HepG2 (cell line): Measurements from ENCODE around the gene SPINDOC. TPM values are rescaled to one million over a fixed set of nuclear protein-coding genes. Genes with fewer than 3 reads are reported as not detected.

Experiments
- BATF2 ChIP-seq: sonication (generic); formaldehyde crosslinking; IDR thresholded peaks from 2 replicates; pipeline ENCODE4 v1.8.0; 2022; ENCODE audit warnings: mild to moderate bottlenecking, missing genetic modification reagents, moderate library complexity
- BORCS8-MEF2B ChIP-seq: sonication (generic); formaldehyde crosslinking; IDR thresholded peaks from 2 replicates; pipeline ENCODE4 v1.8.0; 2022; ENCODE audit warnings: mild to moderate bottlenecking, missing genetic modification reagents
- CBFB ChIP-seq: sonication (generic); formaldehyde crosslinking; IDR thresholded peaks from 2 replicates; pipeline ENCODE4 v1.4.0; 2020; ENCODE audit warnings: missing genetic modification reagents
- CC2D1A ChIP-seq: sonication (generic); formaldehyde crosslinking; IDR thresholded peaks from 2 replicates; pipeline ENCODE4 v1.8.1; 2023; ENCODE audit warnings: mild to moderate bottlenecking, missing genetic modification reagents
- ERF ChIP-seq: IDR thresholded peaks from 2 replicates; pipeline ENCODE4 v1.6.1; 2018; ENCODE audit warnings: missing biosample characterization, missing genetic modification reagents
- GLMP ChIP-seq: sonication (generic); formaldehyde crosslinking; IDR thresholded peaks from 2 replicates; pipeline ENCODE4 v1.9.0; 2021; ENCODE audit warnings: missing genetic modification reagents, mild to moderate bottlenecking, borderline replicate concordance
- HNRNPLL ChIP-seq: fragments of 200-400 bp; formaldehyde crosslinking; IDR thresholded peaks from 2 replicates; pipeline ENCODE4 v1.6.1; 2017; ENCODE audit warnings: mild to moderate bottlenecking, low read depth, low read length; ENCODE audit not compliant: poor library complexity, severe bottlenecking
- IRF9 ChIP-seq: sonication (generic); formaldehyde crosslinking; IDR thresholded peaks from 2 replicates; pipeline ENCODE4 v1.8.0; 2022; ENCODE audit warnings: missing genetic modification reagents, mild to moderate bottlenecking, borderline replicate concordance
- MAFG ChIP-seq: sonication (generic); formaldehyde crosslinking; IDR thresholded peaks from 2 replicates; pipeline ENCODE4 v1.5.1; 2020; ENCODE audit warnings: mild to moderate bottlenecking, missing genetic modification reagents
- MBNL3 ChIP-seq: fragments of 250-450 bp; sonication (Bioruptor Pico); conservative IDR thresholded peaks from 2 replicates; pipeline ENCODE4 v1.8.0; 2022; ENCODE audit warnings: mild to moderate bottlenecking, inconsistent platforms
- PHF8 ChIP-seq: sonication (generic); formaldehyde crosslinking; IDR thresholded peaks from 2 replicates; pipeline ENCODE4 v1.5.0; 2020; ENCODE audit warnings: missing genetic modification reagents
- POLR2AphosphoS2 ChIP-seq: IDR thresholded peaks from 2 replicates; pipeline ENCODE4 v1.6.1; 2011; ENCODE audit warnings: low read depth, low read length, improper control_type of control experiment
- PPARG ChIP-seq: conservative IDR thresholded peaks from 2 replicates; pipeline ENCODE4 v1.6.1; 2016; ENCODE audit warnings: missing biosample characterization, missing genetic modification reagents
- RAD51 ChIP-seq: fragments of 450-650 bp; IDR thresholded peaks from 2 replicates; pipeline ENCODE4 v1.6.1; 2016; ENCODE audit warnings: borderline replicate concordance
- SOX13 ChIP-seq, 3 experiments: fragments of 450-650 bp in 1 of 3; sonication (generic) in 1 of 3; formaldehyde crosslinking in 1 of 3; IDR thresholded peaks in 2 of 3; conservative IDR thresholded peaks in 1 of 3; 2 replicates each; pipeline versions ENCODE4 v1.5.0 to v1.6.1; 2016 to 2020; ENCODE audit warnings: antibody characterized with exemption in 1 of 3, mild to moderate bottlenecking in 1 of 3, missing compliant biosample characterization in 1 of 3, missing genetic modification reagents in 1 of 3, moderate library complexity in 1 of 3
- SPEN ChIP-seq: sonication (generic); formaldehyde crosslinking; IDR thresholded peaks from 2 replicates; pipeline ENCODE4 v1.5.1; 2020; ENCODE audit warnings: low read depth, mild to moderate bottlenecking, missing genetic modification reagents
- UBTF ChIP-seq: sonication (generic); formaldehyde crosslinking; IDR thresholded peaks from 2 replicates; pipeline ENCODE4 v1.4.0; 2020; ENCODE audit warnings: mild to moderate bottlenecking, missing genetic modification reagents
- YEATS2 ChIP-seq: sonication (generic); formaldehyde crosslinking; IDR thresholded peaks from 2 replicates; pipeline ENCODE4 v1.4.0; 2020; ENCODE audit warnings: missing genetic modification reagents, borderline replicate concordance
- ZBTB38 ChIP-seq: sonication (generic); formaldehyde crosslinking; IDR thresholded peaks from 2 replicates; pipeline ENCODE4 v1.5.1; 2020; ENCODE audit warnings: mild to moderate bottlenecking, missing genetic modification reagents
- ZC3H13 ChIP-seq: sonication (generic); formaldehyde crosslinking; IDR thresholded peaks from 2 replicates; pipeline ENCODE4 v1.8.1; 2023; ENCODE audit warnings: mild to moderate bottlenecking, missing genetic modification reagents, moderate library complexity
- ZFX ChIP-seq: sonication (generic); formaldehyde crosslinking; IDR thresholded peaks from 2 replicates; pipeline ENCODE4 v1.4.0; 2020; ENCODE audit warnings: mild to moderate bottlenecking, low read depth, missing genetic modification reagents, moderate library complexity
- ZNF549 ChIP-seq: sonication (generic); formaldehyde crosslinking; IDR thresholded peaks from 2 replicates; pipeline ENCODE4 v1.5.0; 2020; ENCODE audit warnings: missing genetic modification reagents
- ZNF740 ChIP-seq: sonication (generic); formaldehyde crosslinking; IDR thresholded peaks from 2 replicates; pipeline ENCODE4 v1.4.0; 2020; ENCODE audit warnings: missing genetic modification reagents
- ZNF768 ChIP-seq: sonication (generic); formaldehyde crosslinking; IDR thresholded peaks from 2 replicates; pipeline ENCODE4 v1.4.0; 2020; ENCODE audit warnings: missing genetic modification reagents
- polyA plus RNA-seq, 8 experiments: library from polyadenylated mRNA; depleted of rRNA in 3 of 8; stranded (reverse) in 7 of 8; unstranded in 1 of 8; fragments of >200 nt; fragmentation: Illumina TruSeq in 4 of 8; extraction: Trizol in 4 of 8; gene quantifications; 2 replicates each; pipeline versions ENCODE4 v1.2.1 to v1.2.3, GENCODE V29; 2011 to 2016; ENCODE audit warnings: low read depth in 4 of 8, missing spikeins in 1 of 8, mixed read lengths in 1 of 8; ENCODE audit not compliant: insufficient read depth in 1 of 8
- total RNA-seq, 5 experiments: library from RNA; depleted of rRNA; stranded (reverse); fragments of >200 nt; fragmentation: Illumina TruSeq; extraction: Trizol; gene quantifications; 2 replicates each; pipeline ENCODE4 v1.2.3, GENCODE V29; 2016; ENCODE audit warnings: low read depth in 1 of 5

SPINDOC gene
- total and polyA plus RNA-seq, 2 of the 13 experiments (the other 11 are each of a cell fraction or from before 2014, with no cell fraction given) = 21.4 to 29.9 TPM

GRCh38 chr11:63838678-63839507 is 25.6 kb downstream of the SPINDOC start, which contains the start of gene MARK2 (continued):
- TF ChIP-seq SOX13 (IDR thresholded peaks at IDR 0.05) = no peak
- TF ChIP-seq SOX13 (CRISPR knock-in tag; conservative IDR thresholded peaks at IDR 0.05 in 1 of 2, IDR thresholded peaks at IDR 0.05 in 1 of 2) = no peak
- no peak for TF ChIP-seq BORCS8-MEF2B
- TF ChIP-seq MBNL3 = no peak
- peak; percentile 82; the same call in 1 of the 2 replicates for TF ChIP-seq YEATS2
- TF ChIP-seq ERF (CRISPR knock-in tag) = 0 out of 2 replicates have a peak, but pooled peaks have one; percentile 46
- TF ChIP-seq POLR2AphosphoS2 = no peak
- TF ChIP-seq ZBTB38 (CRISPR knock-in tag) = no peak
- TF ChIP-seq ZC3H13 = no peak
- TF ChIP-seq UBTF (CRISPR knock-in tag) = peak; percentile 98; the same call in 1 of the 2 replicates
- peak; percentile 69 for TF ChIP-seq PHF8 (CRISPR knock-in tag)
- TF ChIP-seq IRF9 (CRISPR knock-in tag) = no peak
- 0 out of 2 replicates have a peak, but pooled peaks have one; percentile 44 for TF ChIP-seq SPEN
- TF ChIP-seq ZNF549 = no peak
- TF ChIP-seq BATF2 (CRISPR knock-in tag) = no peak
- no peak for TF ChIP-seq CC2D1A (CRISPR knock-in tag)
- TF ChIP-seq ZFX = peak; percentile 89
- no peak for TF ChIP-seq MAFG (CRISPR knock-in tag)
- TF ChIP-seq GLMP (CRISPR knock-in tag) = no peak
- TF ChIP-seq CBFB (CRISPR knock-in tag) = no peak
- no peak for TF ChIP-seq PPARG
- no peak for TF ChIP-seq ZNF740 (CRISPR knock-in tag)
- peak; percentile 77 for TF ChIP-seq HNRNPLL
- peak; percentile 23; the same call in 1 of the 2 replicates for TF ChIP-seq ZNF768 (CRISPR knock-in tag)
- TF ChIP-seq RAD51 = no peak
